Panc1 (cell line): ENCODE data around the gene PHLDB1. TPM values are rescaled to one million over a fixed set of nuclear protein-coding genes. Genes with fewer than 3 reads are reported as not detected.

Experiments
- ATAC-seq: fragments of 200-7000 bp; cut with Tn5 transposase; 2 replicates; pipeline ENCODE4 v1.9.1; 2020; ENCODE audit warnings: mild to moderate bottlenecking, moderate library complexity
- BruUV-seq: library from RNA; stranded (reverse); fragments of 400-500 nt; replicated peaks from 2 replicates; lab custom pipeline; 2021; lab: Mats Ljungman, UMichigan
- CTCF ChIA-PET: fragments of 300-600 bp; sonication (Branson Sonifier 250); formaldehyde crosslinking; loops from one replicate; lab custom pipeline; 2022; ENCODE audit warnings: antibody characterized with exemption; lab: Charles Lee
- POLR2A ChIA-PET: fragments of 300-600 bp; sonication (Branson Sonifier 250); formaldehyde crosslinking; loops from one replicate; lab custom pipeline; 2022; ENCODE audit warnings: antibody characterized with exemption; lab: Charles Lee
- DNase-seq: peaks from one replicate; pipeline ENCODE4 v3.0.0-alpha.2; 2010; ENCODE audit warnings: low read depth, low spot score
- H3K27ac ChIP-seq: 2 replicates; pipeline ENCODE4 v1.5.1; 2011; ENCODE audit warnings: mild to moderate bottlenecking, low read length, inconsistent platforms
- H3K27me3 ChIP-seq: fragments of 200-500 bp; sonication (Bioruptor generic); 2 replicates; pipeline ENCODE4 v1.6.0; 2014; ENCODE audit warnings: low read length, inconsistent platforms; ENCODE audit not compliant: control insufficient read depth, insufficient read depth
- H3K36me3 ChIP-seq: fragments of 200-500 bp; sonication (Bioruptor generic); 2 replicates; pipeline ENCODE4 v1.5.1; 2014; ENCODE audit warnings: inconsistent platforms, mild to moderate bottlenecking, low read length, moderate library complexity; ENCODE audit not compliant: control insufficient read depth, insufficient read depth
- H3K4me1 ChIP-seq: 2 replicates; pipeline ENCODE4 v1.5.1; 2011; ENCODE audit warnings: inconsistent platforms, mild to moderate bottlenecking, low read length, moderate library complexity; ENCODE audit not compliant: control insufficient read depth, insufficient read depth
- H3K4me3 ChIP-seq, 2 experiments: 2 replicates each; pipeline ENCODE4 v1.5.1; 2011 to 2012; ENCODE audit warnings: low read depth in 2 of 2, low read length in 2 of 2, mild to moderate bottlenecking in 2 of 2, inconsistent platforms in 1 of 2, moderate library complexity in 1 of 2
- H3K9me3 ChIP-seq: fragments of 200-500 bp; sonication (Bioruptor generic); 2 replicates; pipeline ENCODE4 v1.5.1; 2014; ENCODE audit warnings: low read depth, mild to moderate bottlenecking, inconsistent platforms, low read length, moderate library complexity; ENCODE audit not compliant: control insufficient read depth, insufficient read depth
- POLR2AphosphoS5 ChIP-seq: IDR thresholded peaks from 2 replicates; pipeline ENCODE4 v1.6.1; 2012; ENCODE audit warnings: mild to moderate bottlenecking, low read depth, low read length, moderate library complexity
- SIN3A ChIP-seq: IDR thresholded peaks from 2 replicates; pipeline ENCODE4 v1.6.1; 2012; ENCODE audit warnings: low read depth, mild to moderate bottlenecking, low read length, moderate library complexity, borderline replicate concordance; ENCODE audit not compliant: insufficient read depth
- TCF7L2 ChIP-seq: IDR thresholded peaks from 2 replicates; pipeline ENCODE4 v1.6.1; 2011; ENCODE audit warnings: mild to moderate bottlenecking, low read depth, low read length, inconsistent platforms
- in situ Hi-C: cut with HindIII; loops from 2 replicates; pipeline ENCODE4 v1.10.0; 2016; ENCODE audit warnings: low sequenced_read_pairs, low pct_unique_long_range_greater_than_20kb
- intact Hi-C: fragments of 100-400 bp; cut with micrococcal nuclease; formaldehyde crosslinking; loops from one replicate; pipeline ENCODE4 v1.10.0; 2022; ENCODE audit not compliant: unreplicated experiment
- total RNA-seq: library from RNA; stranded (reverse); gene quantifications from one replicate; pipeline ENCODE4 v1.2.1, GENCODE V29; 2021; ENCODE audit not compliant: unreplicated experiment
- TF ChIP-seq, protein P1 (sequence below): fragments of 450-650 bp; IDR thresholded peaks from 2 replicates; pipeline ENCODE4 v1.5.1; 2017; ENCODE audit warnings: mild to moderate bottlenecking
- TF ChIP-seq, protein P2 (sequence below), 2 experiments: IDR thresholded peaks; 2 replicates each; pipeline ENCODE4 v1.6.1; 2011 to 2012; ENCODE audit warnings: low read depth in 2 of 2, control low read depth in 1 of 2, low read length in 1 of 2, mild to moderate bottlenecking in 1 of 2, moderate library complexity in 1 of 2; ENCODE audit not compliant: insufficient read depth in 1 of 2

The PHLDB1 gene
- total RNA-seq, 1 experiment from 2014 or later: 97.7 TPM

DNA sequence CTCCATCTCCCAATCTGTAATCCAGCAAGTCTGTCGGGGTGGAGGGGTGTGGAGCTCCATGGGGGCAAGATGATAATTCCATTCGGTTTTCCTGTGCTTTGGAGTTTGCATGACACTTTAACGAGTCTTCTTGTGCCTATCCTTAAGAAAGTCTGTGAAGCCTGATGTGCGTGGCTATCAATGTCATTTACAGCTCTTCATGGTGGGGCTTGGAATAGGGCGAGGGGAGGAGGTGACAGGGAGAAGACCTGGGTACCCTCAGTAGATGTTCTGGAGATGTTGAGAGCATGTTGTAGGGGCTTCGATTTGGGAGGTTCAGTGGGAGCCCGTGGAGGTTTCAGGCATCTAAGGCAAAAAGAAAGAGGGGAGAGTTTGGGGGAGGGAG lies 579 bp upstream of the PHLDB1 start:
- no peak for DNase-seq
- Histone ChIP-seq H3K4me3 (no peak overlapping the region), H3K27me3 (no peaks in the 10 kb centered on the region), H3K36me3 (peaks cover 4% of the 10 kb centered on the region), H3K9me3 (no peaks in the 10 kb centered on the region), H3K27ac (no peak overlapping the region), H3K4me1 (peaks cover 10% of the 10 kb centered on the region; the same call in 1 of the 2 replicates)
- CTCF ChIA-PET: interaction anchor here (0.6 to 2.2 kb wide), 5 partner anchors 12 to 54 kb away, joined by 4 to 14 read pairs (median 6); no protein-coding TSS in a partner anchor
- BruUV-seq: no TSS peak
- POLR2A ChIA-PET: no interaction called here
- TF ChIP-seq, protein P1, sequence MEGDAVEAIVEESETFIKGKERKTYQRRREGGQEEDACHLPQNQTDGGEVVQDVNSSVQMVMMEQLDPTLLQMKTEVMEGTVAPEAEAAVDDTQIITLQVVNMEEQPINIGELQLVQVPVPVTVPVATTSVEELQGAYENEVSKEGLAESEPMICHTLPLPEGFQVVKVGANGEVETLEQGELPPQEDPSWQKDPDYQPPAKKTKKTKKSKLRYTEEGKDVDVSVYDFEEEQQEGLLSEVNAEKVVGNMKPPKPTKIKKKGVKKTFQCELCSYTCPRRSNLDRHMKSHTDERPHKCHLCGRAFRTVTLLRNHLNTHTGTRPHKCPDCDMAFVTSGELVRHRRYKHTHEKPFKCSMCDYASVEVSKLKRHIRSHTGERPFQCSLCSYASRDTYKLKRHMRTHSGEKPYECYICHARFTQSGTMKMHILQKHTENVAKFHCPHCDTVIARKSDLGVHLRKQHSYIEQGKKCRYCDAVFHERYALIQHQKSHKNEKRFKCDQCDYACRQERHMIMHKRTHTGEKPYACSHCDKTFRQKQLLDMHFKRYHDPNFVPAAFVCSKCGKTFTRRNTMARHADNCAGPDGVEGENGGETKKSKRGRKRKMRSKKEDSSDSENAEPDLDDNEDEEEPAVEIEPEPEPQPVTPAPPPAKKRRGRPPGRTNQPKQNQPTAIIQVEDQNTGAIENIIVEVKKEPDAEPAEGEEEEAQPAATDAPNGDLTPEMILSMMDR: no peak
- TF ChIP-seq POLR2AphosphoS5: no peak
- TF ChIP-seq TCF7L2: no peak
- TF ChIP-seq, protein P2, sequence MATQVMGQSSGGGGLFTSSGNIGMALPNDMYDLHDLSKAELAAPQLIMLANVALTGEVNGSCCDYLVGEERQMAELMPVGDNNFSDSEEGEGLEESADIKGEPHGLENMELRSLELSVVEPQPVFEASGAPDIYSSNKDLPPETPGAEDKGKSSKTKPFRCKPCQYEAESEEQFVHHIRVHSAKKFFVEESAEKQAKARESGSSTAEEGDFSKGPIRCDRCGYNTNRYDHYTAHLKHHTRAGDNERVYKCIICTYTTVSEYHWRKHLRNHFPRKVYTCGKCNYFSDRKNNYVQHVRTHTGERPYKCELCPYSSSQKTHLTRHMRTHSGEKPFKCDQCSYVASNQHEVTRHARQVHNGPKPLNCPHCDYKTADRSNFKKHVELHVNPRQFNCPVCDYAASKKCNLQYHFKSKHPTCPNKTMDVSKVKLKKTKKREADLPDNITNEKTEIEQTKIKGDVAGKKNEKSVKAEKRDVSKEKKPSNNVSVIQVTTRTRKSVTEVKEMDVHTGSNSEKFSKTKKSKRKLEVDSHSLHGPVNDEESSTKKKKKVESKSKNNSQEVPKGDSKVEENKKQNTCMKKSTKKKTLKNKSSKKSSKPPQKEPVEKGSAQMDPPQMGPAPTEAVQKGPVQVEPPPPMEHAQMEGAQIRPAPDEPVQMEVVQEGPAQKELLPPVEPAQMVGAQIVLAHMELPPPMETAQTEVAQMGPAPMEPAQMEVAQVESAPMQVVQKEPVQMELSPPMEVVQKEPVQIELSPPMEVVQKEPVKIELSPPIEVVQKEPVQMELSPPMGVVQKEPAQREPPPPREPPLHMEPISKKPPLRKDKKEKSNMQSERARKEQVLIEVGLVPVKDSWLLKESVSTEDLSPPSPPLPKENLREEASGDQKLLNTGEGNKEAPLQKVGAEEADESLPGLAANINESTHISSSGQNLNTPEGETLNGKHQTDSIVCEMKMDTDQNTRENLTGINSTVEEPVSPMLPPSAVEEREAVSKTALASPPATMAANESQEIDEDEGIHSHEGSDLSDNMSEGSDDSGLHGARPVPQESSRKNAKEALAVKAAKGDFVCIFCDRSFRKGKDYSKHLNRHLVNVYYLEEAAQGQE (IDR thresholded peaks at IDR 0.05; ENCODE audit: insufficient read depth in 1 of 2, low read depth in 2 of 2, low read length in 1 of 2): no peak
- TF ChIP-seq SIN3A: no peak
- in situ Hi-C loops (no loop called here), intact Hi-C loops (no loop called here)
- no peak for ATAC-seq

DNA sequence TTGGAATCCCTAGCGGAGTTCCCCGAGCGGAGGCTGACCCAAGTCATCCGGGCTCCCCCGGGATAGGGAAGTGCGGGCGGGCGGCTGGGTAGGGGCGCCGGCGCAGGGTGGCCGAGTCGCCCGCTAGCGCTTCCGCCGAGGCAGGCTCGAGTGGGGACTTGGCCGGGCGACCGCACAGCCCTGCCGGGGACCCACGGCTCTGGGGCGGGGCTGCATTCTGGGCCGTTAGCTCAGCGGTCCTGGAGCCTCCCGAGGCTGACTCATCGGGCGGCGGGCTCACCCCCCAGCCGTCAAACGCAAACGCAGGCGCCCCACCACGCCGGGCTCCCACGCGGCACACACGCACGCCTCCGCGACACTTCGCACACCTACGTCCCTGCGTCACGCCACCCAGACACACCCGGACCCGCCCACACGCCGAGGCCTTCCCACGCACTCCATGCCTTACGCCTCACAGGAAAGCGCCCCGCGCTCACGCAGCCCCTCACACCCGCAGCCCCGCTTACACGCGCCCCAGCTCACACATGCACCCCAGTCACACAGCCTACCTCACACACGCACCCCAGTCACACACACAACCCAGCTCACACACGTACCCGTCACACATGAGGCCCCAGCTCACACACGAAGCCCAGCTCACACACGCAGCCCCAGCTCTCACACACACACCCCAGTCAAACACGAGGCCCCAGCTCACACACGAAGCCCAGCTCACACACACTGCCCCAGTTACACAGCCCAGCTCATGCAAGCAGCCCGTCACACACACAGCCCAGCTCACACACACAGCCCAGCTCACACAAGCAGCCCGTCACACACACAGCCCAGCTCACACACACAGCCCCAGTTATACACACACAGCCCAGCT lies 1.2 kb downstream of the PHLDB1 start:
- peak overlapping the region; percentile 80 for H3K27ac ChIP-seq
- H3K4me1 ChIP-seq: peaks cover 10% of the 10 kb centered on the region; the same call in 1 of the 2 replicates
- ATAC-seq: peak; percentile 65
- ChIA-PET POLR2A (no interaction called here), CTCF (interaction anchor here (0.8 to 2.2 kb wide), 4 partner anchors 13 to 51 kb away, joined by 7 to 14 read pairs (median 12); no protein-coding TSS in a partner anchor)
- DNase-seq: no peak
- no peaks in the 10 kb centered on the region for H3K9me3 ChIP-seq
- peak overlapping the region; percentile 69 to 83 for H3K4me3 ChIP-seq
- H3K27me3 ChIP-seq: no peaks in the 10 kb centered on the region
- TF ChIP-seq, protein P2 (IDR thresholded peaks at IDR 0.05; ENCODE audit: insufficient read depth in 1 of 2, low read depth in 2 of 2, low read length in 1 of 2): 0 out of 4 replicates have a peak, but pooled peaks of 1 of the 2 experiments have one; percentile 11
- TF ChIP-seq, protein P1: no peak
- no peak for TF ChIP-seq SIN3A
- peak; percentile 47; the same call in 1 of the 2 replicates for TF ChIP-seq POLR2AphosphoS5
- no peak for TF ChIP-seq TCF7L2
- BruUV-seq: no TSS peak
- no peaks in the 10 kb centered on the region for H3K36me3 ChIP-seq
- in situ Hi-C loops: no loop called here
- intact Hi-C loops: no loop called here
